ENCODE results near the gene GREB1. TPM values are rescaled to one million over a fixed set of nuclear protein-coding genes. Genes with fewer than 3 reads are reported as not detected.

Gene GREB1
- total and polyA plus RNA-seq, 2 donors (not counting 1 experiment from before 2014, with no cell fraction given) = 0.04 to 0.39 TPM

- CTCF ChIA-PET = interaction anchor here (1.0 to 1.1 kb wide), 2 partner anchors 28 to 110 kb away, joined by 3 read pairs; no protein-coding TSS in a partner anchor
- H3K27me3 Mint-ChIP-seq = peaks cover 35% of the 10 kb centered on the region
- WGBS (ENCODE audit: insufficient coverage) = 26% methylated on average over 89 of the region's 93 CpGs
These were observed 135.8 kb downstream of the GREB1 start, which contains the start of gene NTSR2 for GRCh38 chr2:11669454-11670291. NTSR2 (minus strand) TSS chr2:11670195; CDS start chr2:11670129, 66 bp downstream.

More at GRCh38 chr2:11669454-11670291, 135.8 kb downstream of the GREB1 start, which contains the start of gene NTSR2:
- Histone ChIP-seq H3K4me2 (replicated peaks; ENCODE audit: low read depth, low read length, poor library complexity, severe bottlenecking) (peak within 1 kb of the TSS; percentile 5), H3K4me1 (ENCODE audit: control insufficient read depth in 2 of 2, insufficient read depth in 2 of 2, low read length in 2 of 2) (peaks cover 6 to 9% of the 10 kb centered on the region in 2 donors), H4K20me1 (ENCODE audit: control insufficient read depth, insufficient read depth, low read length, poor library complexity, severe bottlenecking) (no peaks in the 10 kb centered on the region), H3K9ac (ENCODE audit: low read length) (no peak within 1 kb of the TSS), H3K4me3 (ENCODE audit: control extremely low read depth in 1 of 5, extremely low read depth in 1 of 5, insufficient read depth in 1 of 5, low read depth in 2 of 5, low read length in 4 of 5) (no peak within 1 kb of the TSS), H3K79me2 (ENCODE audit: control insufficient read depth, insufficient read depth, low read length) (no peaks in the 10 kb centered on the region), H3K9me3 (ENCODE audit: control extremely low read depth in 1 of 3, control insufficient read depth in 2 of 3, insufficient read depth in 1 of 3, low read length in 2 of 3) (peaks cover 0 to 7% (median 0%) of the 10 kb centered on the region in 3 donors), H3K27ac (ENCODE audit: low read length in 2 of 2) (no peak within 1 kb of the TSS), H3K36me3 (replicated peaks in 1 of 2; ENCODE audit: control extremely low read depth in 1 of 2, control insufficient read depth in 1 of 2, extremely low read depth in 1 of 2, insufficient read depth in 2 of 2, low read length in 1 of 2) (no peaks in the 10 kb centered on the region), H3K27me3 (replicated peaks in 1 of 4; ENCODE audit: control extremely low read depth in 1 of 4, control insufficient read depth in 3 of 4, insufficient read depth in 4 of 4, low read length in 3 of 4) (peaks cover 0 to 21% (median 10%) of the 10 kb centered on the region in 4 experiments), H2AFZ (ENCODE audit: insufficient read depth, low read depth, low read length, poor library complexity, severe bottlenecking) (no peak within 1 kb of the TSS)
- DNase-seq (peak; percentile 41), ATAC-seq (ENCODE audit: low read depth) (peak; percentile 43)
- TF ChIP-seq EZH2 (IDR thresholded peaks at IDR 0.05; ENCODE audit: borderline replicate concordance, insufficient read depth, low read depth, low read length, poor library complexity, severe bottlenecking) (no peak), CTCF (IDR thresholded peaks at IDR 0.05) (no peak)
- POLR2A ChIA-PET = no interaction called here
- Mint-ChIP-seq H3K4me3 (no peak within 1 kb of the TSS), H3K9me3 (ENCODE audit: insufficient read depth) (peaks cover 3% of the 10 kb centered on the region), H3K27ac (no peak within 1 kb of the TSS), H3K4me1 (peaks cover 13% of the 10 kb centered on the region)
- intact Hi-C loops (cut with micrococcal nuclease) = no loop called here

All from B cell (primary cell).